Body of pancreas (tissue), 4 donors: ENCODE results near the gene RPP38.

ENCODE experiments used
- POLR2A ChIP-seq, 3 donors: fragments of 450-650 bp; IDR thresholded peaks; one replicate each; pipeline ENCODE4 v1.6.1; 2016; ENCODE audit warnings: antibody characterized with exemption in 3 of 3, mild to moderate bottlenecking in 2 of 3
- TF ChIP-seq, protein P1 (sequence below), 7 experiments: fragments of 450-650 bp in 4 of 7; fragments of 200-600 bp in 3 of 7; sonication (generic) in 3 of 7; IDR thresholded peaks; one replicate each; pipeline ENCODE4 v1.5.1; 2016 to 2019; ENCODE audit warnings: antibody characterized with exemption in 7 of 7

DNA sequence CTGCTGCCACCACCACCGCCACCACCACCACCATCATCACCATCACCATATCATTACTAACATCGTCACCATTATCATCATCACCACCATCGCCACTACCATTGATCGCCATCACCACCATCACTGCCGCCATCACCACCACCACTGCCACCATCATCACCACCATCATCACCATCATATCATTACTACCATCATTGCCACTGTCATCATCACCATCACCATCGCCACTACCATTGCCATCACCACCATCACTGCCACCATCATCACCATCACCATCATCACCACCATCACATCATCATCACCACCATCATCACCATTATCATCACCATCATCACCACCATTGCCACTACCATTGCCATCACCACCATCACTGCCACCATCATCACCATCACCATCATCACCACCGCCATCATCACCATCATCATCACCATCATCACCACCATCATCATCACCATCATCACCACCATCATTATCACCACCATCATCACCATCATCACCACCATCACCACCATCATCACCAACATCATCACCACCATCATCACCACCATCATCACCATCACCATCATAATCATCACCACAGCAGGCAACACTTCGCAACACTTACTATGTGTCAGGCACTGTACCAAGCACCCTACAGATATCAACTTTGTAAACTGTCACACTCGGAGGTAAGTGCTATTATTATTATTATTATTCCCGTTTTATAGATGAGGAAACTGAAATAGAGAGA is 52.1 kb downstream of the RPP38 start:
- TF ChIP-seq, protein P1, sequence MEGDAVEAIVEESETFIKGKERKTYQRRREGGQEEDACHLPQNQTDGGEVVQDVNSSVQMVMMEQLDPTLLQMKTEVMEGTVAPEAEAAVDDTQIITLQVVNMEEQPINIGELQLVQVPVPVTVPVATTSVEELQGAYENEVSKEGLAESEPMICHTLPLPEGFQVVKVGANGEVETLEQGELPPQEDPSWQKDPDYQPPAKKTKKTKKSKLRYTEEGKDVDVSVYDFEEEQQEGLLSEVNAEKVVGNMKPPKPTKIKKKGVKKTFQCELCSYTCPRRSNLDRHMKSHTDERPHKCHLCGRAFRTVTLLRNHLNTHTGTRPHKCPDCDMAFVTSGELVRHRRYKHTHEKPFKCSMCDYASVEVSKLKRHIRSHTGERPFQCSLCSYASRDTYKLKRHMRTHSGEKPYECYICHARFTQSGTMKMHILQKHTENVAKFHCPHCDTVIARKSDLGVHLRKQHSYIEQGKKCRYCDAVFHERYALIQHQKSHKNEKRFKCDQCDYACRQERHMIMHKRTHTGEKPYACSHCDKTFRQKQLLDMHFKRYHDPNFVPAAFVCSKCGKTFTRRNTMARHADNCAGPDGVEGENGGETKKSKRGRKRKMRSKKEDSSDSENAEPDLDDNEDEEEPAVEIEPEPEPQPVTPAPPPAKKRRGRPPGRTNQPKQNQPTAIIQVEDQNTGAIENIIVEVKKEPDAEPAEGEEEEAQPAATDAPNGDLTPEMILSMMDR (IDR thresholded peaks at IDR 0.05): no peak
- TF ChIP-seq POLR2A (IDR thresholded peaks at IDR 0.05): no peak
